B cell (primary cell): ENCODE results near the gene STX12.

Experiments used
- CTCF ChIP-seq: fragments of 200-600 bp; IDR thresholded peaks from one replicate; pipeline ENCODE4 v1.8.0; 2022; ENCODE audit warnings: antibody characterized with exemption, mild to moderate bottlenecking
- EZH2 ChIP-seq: IDR thresholded peaks from 2 replicates; pipeline ENCODE4 v1.6.1; 2012; ENCODE audit warnings: borderline replicate concordance, low read depth, mild to moderate bottlenecking, moderate library complexity, low read length; ENCODE audit not compliant: insufficient read depth, poor library complexity, severe bottlenecking

DNA sequence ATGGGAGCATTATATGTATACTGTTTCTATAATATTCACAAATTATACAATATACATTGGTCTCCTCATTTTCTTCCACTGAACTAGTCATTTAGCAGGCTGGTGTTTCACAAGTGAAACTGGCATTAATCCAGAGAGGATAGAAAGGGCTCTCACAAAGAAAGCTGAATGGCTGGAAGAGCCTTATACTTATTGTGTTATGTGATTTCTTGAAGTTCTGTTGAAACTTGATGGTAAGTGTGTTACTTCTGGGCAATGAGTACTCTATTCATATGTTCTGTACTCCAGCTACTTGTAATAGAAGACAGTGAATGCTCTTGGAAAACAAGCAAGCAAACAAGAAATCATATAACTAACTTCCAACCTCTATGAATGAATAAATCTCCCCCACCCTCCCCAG, 14.9 kb downstream of the STX12 start:
- no peak for TF ChIP-seq CTCF
- no peak for TF ChIP-seq EZH2
